HuH-7 (cell line): ENCODE measurements around the gene AFF1.
"Not testable (repeated sequence)": the region's sequence is repeated elsewhere in the genome, so short reads cannot be mapped to it uniquely, and the experiment has no call there.

Experiments
- DNase-seq: peaks from one replicate; pipeline ENCODE4 v3.0.0; 2011; ENCODE audit warnings: low spot score

AFF1 gene

DNA sequence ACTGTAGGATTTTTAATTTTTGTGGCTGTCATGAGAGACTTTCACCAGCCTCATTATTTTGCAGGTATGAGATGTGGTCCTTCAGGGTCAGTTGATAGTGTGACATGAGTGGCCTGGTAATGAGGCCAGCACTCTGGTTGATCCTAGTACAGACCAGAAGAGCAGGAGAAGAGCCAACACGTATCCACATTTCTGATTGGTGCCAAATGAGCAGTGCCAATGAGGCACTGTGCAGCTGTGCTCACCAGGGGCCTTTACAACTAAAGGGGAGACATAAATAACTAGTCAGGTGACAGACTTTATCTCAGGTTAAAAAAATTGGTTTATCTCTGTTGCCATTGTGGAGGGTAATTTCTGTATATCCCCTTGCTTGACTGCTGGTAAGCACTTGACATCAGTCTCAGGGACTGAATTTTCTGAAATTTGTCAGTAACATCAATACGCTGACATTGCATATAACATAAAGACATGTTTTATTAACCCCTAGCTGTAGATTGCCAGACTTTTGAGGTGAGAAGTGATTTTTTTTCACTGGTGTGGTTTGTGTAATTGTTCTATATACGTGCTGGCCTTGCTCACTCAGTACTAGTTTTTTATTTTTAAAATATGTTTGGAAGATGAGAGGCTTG, 101.2 kb downstream of the AFF1 start:
- DNase-seq, result no peak

DNA sequence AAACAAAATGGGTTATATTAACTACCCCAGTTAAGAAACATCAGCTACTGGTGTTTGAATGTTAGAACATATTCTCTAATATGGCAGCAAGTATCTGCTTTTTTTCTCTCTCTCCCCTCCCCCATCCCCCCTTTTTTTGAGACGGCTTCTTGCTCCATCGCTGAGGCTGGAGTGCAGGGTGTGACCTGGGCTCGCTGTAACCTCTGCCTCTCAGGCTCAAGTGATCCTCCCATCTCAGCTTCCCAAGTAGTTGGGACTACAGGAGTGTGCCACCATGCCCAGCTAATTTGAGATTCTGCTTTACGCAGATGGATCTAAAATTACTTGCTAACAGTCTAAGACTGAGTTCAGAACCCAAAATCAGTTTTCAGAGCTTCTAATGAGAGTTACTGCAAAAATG, 101.9 kb downstream of the AFF1 start:
- no peak for DNase-seq

DNA sequence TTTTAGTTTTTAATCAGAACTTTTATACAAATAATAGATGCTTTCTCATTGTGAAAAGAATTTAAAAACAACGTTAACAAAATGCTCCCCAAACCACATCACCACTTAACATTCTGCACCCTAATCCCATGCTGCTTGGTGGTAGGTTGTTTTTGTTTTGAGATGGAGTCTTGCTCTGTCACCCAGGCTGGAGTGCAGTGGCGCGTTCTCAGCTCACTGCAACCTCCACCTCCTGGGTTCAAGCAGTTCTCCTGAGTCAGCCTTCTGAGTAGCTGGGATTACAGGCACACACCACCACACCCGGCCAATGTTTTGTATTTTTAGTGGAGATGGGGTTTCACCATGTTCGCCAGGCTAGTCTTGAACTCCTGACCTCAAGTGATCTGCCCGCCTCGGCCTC, 102.4 kb downstream of the AFF1 start:
- not testable (repeated sequence) for DNase-seq

DNA sequence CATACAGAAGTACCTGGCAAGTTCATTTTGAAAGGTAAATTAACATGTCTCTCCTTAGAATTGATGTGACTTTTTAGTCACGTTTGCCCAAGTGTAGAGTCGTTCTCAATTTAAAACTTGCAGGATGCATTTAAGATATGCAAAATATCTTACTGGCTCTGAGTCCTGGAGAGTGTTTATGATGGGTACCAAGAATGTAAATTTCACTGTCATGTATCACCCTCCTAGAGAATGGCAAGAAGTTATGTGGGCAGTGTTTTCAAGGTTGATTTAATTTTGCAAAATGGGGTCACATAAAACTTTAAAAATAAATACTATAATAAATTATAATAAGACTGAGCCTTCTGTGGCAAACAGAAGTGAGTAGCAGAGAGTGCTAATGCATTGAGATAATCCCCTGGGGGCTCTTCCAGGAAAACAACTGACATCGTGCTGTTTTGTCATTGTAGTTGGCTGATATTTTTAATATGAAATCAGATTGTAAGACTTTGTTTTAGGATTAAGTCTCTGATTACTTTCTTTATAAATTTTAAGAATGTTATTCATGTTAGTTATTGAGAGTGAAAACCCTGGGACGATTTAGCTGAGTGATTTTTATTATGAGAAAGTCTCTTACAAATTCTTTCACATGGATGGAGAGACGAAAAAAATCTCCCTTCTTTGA, 103.0 kb downstream of the AFF1 start:
- no peak for DNase-seq

DNA sequence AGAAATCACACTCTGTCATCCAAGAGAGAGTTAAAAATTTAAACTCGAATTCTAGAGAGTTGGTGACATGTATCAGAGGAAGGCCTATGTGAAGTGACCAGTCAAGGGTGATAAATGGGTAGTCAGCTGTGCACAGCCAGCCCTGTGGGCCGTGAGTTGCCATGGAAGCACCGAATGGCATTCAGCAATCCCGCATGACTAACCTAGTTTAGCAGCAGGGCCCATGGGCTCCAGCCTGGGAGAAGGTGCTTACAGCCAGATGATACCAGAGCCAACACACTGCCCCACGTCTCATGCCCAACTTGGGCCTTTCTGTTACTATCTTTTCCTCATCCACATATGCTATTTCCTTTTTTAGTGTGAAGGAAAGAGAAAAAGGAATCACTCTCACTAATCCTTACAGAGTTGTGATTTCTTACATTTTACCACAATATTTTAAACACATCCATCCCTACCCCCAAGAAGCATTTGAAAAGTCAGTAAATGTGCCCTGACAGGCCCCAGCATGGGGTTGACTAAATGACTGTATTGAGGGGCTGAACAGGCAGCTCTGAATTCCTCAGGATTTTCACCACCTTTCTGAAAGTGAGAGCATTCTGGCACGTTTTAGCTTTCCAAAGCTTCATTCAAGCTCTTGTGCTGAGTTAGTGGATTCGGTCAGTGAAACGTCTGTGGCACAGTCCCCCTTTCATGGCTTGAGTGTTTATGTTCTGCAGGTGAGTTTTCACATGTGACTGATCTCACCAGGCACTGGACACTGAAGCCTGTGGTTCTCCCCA, 104.2 kb downstream of the AFF1 start:
- no peak for DNase-seq

DNA sequence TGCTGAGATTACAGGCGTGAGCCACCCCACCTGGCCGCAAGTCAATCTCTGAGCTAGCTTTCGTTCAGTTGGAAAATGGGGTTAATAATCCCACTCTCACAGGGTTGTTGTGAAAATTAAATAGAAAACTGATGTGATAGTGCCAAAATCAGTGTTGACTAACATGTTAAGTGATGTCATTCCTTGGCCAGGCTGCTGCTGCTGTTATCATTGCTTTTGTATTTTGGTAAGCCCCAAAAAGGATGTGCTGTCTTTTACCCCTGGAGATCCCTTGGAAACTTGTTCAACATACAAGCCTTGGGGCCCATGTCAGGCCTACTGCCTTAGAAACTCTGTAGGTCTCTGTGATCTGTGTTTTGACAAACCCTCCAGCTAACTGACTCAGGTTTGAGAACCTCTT, 106.3 kb downstream of the AFF1 start:
- no peak for DNase-seq

DNA sequence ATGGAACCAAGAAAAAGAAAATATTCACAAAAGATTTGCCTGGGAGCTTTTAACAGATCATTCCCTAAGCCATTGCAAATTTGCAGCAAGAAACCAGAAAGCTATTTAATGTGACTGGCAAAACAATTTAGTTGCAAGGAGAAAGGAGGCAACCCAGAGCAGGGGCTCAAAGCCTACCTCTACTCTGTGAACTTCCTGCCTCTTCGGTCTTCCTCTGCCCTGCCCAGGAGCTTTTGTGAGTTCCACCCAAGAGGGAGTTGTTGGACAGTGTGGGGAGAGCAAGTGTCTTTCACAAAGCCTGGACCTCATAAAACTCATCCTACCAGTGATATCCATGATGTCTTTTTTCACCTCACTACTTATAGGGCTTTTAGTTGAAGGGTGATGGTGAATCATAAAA, 107.4 kb downstream of the AFF1 start:
- DNase-seq, result no peak

DNA sequence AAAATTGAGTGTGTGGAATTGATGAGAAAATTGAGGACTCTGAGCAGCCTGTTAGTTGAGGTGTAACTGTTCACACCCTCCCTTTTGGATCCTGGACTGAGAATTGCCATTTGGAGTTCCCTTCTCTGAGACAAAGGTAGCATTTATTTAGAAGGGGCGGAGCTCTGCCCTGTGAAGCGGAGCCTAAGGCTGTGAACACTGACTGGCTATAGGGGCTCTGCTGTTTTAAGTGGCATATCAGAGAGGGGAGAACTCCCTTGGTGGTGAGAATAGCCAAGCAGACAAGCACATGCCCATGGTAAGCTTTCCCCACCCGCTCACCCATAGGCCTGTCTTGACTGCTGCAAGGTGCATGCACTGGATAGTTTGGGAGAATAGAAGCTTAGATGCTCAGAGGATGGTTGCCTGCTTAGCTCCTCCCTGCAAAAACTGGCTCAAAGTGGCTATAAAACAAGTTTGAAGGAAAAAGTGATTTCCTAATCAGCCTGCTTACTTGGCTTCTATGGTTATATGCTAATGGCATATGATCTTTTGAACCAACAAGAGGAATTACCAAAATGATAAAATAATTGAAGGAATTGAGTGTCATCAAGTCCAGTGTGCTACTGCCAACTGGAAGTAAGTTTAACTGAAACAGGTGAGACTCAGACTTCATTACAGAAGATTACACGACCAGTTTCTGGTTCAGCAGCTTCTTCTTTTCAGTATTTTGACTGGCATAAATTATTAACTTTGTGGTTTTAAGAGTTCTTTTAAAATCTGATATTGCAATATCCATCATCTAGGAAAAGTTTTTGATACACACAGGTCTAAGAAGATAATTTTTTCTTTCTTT, 108.4 kb downstream of the AFF1 start:
- no peak for DNase-seq

DNA sequence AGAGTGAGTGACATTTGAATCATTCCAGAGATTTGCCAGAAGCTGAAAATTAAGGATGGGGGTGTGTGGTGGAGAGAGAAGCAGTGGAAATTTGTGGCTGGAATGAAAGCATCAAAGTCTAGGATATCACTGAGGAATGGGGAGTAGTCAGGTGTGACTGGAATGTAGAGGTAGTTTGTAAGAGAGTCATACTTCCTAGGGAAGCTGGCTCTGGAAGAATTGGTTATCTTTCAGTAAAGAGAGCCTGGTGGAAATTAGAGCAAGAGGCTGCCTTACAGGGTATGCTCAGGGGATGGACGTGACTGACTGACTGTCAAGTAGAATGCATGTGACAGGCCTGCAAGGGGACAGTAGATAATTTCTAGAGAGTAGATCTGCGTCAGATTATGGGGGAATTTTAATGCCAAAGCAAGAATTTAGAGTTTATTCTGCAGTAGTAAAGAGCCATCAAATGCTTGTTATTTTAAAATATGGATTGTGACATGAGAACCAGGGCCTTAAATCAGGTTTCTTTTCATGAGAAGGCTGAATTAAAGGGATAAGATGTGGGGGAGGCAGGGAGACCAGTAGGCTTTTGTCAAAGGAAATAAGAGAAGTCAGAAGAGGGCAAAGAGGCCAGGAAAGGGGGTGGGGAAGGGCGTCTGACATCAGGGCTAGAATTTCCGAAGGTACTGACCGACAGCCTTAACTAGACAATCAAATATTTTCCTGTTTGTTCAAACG, 109.9 kb downstream of the AFF1 start:
- DNase-seq, result no peak

DNA sequence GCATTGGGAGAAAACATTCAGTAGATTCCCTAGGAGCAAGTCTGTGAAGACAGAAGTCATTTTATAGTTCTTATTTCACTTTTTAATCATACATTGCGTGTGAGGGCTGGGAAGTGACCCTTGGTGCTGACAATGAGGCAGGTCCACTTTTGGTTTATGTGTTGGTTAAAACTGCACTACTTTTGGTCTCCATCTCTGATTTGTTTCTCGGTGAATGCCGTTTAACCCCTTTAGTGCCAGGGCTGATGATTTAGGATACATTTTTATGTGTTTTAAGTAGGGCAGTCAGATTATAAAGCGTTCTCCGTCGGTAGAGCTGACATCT, 110.4 kb downstream of the AFF1 start:
- no peak for DNase-seq

DNA sequence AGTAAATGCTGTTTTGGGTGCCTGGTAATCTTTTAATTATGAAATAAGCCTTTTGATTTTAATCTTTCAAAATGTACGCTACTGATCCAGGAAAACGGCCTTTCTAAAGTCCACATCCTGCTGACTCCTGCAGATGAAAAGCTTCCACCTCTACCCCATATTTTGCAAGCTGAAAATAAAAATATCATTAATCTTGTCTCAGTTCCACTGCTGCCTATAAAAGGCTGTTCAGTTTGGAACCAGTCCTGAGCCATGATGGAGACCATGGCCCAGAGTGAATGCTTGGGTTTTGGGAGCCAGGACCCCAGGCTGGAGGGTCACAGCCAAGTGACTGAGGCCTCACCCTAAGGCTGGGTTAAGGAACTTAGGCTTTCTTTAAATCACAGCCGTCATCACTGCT, 110.8 kb downstream of the AFF1 start:
- no peak for DNase-seq

DNA sequence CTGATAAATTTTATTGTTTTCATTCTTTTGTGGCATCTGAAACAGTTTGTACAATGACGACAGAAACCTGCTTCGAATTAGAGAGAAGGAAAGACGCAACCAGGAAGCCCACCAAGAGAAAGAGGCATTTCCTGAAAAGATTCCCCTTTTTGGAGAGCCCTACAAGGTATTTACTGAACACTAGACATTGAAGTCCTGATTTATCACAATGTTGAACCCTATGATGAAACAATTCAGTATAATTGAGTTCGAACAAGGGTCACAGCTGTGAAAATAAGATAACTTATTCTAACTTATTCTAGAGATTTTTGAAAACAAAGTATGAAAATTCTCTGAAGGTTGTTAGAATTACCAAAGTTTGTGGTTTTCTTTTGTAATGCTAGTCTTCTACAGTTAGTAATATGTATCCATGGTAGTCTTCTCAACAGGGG, 111.3 kb downstream of the AFF1 start:
- no peak for DNase-seq

DNA sequence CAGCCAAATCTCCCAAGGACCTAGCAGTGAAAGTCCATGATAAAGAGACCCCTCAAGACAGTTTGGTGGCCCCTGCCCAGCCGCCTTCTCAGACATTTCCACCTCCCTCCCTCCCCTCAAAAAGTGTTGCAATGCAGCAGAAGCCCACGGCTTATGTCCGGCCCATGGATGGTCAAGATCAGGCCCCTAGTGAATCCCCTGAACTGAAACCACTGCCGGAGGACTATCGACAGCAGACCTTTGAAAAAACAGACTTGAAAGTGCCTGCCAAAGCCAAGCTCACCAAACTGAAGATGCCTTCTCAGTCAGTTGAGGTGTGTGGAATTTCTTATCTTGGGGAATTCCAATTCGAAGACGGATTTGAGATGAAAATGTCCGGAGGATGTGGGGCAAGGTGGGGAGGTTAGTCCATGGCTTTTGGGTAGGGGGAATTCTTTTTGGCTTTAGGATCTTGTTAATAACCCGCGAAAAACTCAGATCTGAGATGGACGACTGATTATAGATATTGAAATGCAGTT, 112.5 kb downstream of the AFF1 start:
- DNase-seq, result no peak

DNA sequence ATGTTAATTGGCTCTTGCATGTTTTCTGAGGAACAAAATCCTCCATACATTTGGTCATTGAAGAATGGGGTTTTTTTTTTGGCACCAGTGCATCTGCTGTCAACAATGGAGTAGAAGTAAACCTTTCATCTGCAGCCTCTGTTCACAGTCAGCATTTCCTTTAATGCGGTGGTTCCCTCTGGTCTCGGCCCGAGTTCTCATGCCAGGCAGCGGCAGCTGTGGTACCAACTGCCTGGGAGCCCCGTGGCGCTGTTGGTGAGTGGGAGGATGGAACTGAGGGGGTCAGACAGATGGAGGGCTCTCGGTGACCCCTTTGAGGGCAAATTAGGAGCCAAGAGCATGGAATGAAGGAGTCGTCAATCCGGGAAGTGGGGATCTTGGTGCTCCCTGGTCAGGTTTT, 114.7 kb downstream of the AFF1 start:
- DNase-seq, result no peak

DNA sequence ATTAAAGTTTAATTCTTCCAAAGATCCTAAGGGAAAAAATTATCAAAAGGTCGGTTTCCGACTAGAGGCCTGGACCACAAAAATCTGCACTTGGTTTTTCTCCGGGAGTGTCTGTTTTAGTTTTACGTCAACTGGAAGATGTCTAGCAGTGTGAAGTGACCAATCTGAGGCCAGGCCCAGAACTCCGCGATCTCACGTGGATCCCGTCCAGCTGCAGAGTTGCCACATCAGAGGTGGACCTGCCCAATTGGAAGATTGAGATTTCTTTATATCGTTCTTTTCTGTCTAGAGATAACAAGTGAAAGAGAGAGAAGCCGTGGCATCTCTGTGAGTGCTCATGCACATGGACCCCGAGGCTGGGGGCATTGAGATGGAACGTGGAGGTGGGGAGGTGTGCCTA, 115.8 kb downstream of the AFF1 start:
- no peak for DNase-seq

DNA sequence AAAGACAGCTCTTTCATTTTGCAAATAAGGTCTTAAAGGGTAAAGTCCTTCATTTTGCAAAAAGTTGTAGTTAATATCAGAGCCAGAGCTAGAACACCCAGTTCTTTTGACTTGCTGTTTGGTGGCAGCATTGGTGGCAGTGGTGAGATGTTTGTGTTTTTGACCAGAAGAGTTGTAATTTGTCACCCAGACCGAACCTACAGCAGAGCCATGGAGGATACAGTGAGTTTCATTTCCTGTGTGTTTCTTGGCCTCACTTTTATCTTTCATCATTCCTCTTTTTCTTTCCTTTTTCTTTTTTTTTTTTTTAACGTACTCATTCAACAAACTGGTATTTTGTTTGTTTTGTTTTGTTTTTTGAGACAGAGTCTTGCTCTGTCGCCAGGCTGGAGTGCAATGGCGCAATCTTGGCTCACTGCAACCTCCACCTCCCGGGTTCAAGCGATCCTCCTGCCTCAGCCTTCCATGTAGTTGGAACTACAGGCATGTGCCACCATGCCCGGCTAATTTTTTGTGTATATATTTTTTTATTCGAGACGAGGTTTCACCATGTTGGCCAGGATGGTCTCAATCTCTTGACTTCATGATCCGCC, 116.4 kb downstream of the AFF1 start:
- DNase-seq, result no peak

DNA sequence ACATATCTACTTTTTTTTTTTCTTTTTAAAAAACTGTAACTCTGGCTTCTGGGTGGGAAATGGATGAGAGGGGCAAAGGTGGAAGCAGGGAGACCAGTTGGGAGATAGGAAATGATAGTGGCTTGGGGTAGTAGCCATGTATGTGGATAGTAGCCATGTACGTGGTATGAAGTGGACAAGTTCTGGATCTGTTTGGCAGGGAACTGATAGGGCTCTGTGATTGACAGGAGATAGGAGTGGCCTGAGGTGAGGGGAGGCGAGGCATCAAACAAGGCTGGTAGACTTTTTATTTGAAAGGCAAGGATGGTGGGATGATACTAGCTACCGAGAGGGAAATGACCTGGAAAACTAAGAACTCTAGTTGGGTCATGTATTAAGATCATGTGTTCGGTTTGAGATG, 117.8 kb downstream of the AFF1 start:
- DNase-seq, result no peak

DNA sequence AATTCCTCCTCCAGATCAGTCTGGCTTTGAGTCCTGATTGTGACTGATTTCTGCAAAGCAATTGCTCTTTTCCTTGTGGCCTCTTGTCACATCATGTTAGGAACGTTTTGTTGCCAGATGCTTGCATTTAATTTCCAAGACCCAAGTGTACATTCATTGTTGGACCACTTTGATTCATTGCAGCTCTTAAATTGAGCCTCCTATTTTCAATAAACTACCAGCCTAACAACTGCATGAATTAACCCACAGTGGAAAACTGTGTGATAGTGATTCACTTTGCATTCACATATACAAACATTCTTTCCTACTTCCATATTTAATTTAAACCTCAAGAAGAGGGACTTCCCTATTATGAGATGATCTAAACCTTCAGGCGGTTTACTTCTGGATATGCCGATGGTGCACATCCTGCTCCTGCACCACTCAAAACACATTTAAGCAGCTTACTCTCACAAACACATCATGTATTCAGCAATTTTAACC, 118.4 kb downstream of the AFF1 start:
- no peak for DNase-seq

DNA sequence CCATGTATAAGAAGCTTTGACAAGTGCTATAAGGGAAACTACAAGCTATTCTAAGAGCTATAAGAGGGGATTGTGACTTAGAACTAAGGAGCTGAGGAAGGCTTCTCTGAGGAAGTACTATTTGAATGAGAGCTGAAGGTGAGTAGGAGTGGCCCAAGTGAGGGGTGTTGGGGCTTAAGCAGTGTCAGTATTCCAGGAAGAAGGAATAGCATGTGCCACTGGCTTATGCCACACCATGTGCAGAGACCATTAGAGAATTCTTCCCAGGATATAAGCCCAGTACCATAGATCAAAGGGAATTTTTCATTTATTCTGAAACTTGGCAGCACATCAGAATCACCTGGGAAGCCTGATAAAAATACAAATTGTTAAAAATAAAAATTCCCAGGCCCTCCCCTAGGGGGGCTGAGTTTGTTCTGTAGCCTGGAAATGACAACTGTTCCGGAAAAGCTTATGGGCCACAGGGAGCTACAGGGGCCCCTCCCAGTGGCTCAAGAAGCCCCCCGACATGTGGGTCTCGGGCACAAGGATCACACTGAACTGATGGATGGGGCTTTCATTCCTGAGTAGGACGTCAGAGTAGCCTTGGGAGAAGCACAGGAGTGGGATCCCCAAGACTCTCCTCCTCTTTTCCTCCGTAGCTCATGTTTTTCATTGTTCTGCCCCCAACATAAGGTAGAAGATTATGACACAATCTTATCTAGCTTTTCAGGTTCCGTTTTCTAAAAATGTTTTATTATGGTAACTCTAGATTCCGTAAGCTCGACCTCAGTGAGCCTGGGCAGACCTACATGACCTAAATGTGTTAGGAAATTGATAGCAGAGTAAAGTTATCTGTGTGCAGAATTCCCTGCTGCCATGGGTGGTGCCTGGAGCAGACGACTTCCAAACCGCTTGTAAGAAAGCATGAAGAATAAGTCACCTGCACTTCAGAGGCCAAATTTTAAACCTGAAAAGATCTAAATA, 119.3 kb downstream of the AFF1 start:
- no peak for DNase-seq

DNA sequence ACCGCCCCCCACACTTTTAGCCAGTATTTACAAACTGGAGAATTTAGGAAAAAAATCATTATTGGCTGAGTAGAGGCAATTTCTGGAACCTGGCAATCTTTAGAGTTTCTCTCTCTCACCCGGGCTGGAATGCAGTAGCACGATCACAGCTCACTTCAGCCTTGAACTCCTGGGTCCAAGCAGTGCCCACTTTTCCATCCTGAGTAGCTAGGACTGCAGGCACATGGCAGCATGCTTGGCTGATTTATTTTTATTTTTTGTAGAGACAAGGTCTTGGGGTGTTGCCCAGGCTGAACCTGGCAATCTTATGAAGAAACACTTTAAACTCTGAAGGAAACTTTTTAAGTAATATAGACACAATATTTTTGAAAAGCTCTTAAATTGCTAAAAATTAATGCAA, 120.1 kb downstream of the AFF1 start:
- no peak for DNase-seq
